K562 (cell line): ENCODE results near the gene RNASEH2A. TPM values are rescaled to one million over a fixed set of nuclear protein-coding genes. Genes with fewer than 3 reads are reported as not detected.

Source experiments
- FOXM1 ChIP-seq, 2 experiments: fragments of 450-650 bp in 1 of 2; sonication (generic) in 1 of 2; formaldehyde crosslinking in 1 of 2; IDR thresholded peaks; 2 replicates each; pipeline versions ENCODE4 v1.6.1 to v1.9.0; 2017 to 2022; ENCODE audit warnings: low read depth in 2 of 2, mild to moderate bottlenecking in 2 of 2, missing genetic modification reagents in 1 of 2, moderate library complexity in 1 of 2
- NR2C2 ChIP-seq, 2 experiments: fragments of 200-800 bp in 1 of 2; sonication (Bioruptor generic) in 1 of 2; sonication (generic) in 1 of 2; formaldehyde crosslinking in 1 of 2; IDR thresholded peaks; 2 replicates each; pipeline versions ENCODE4 v1.6.1 to v1.8.0; 2016 to 2022; ENCODE audit warnings: mild to moderate bottlenecking in 1 of 2, missing compliant biosample characterization in 1 of 2, missing genetic modification characterization in 1 of 2, missing genetic modification reagents in 1 of 2
- PCBP1 ChIP-seq: fragments of 200-400 bp; formaldehyde crosslinking; IDR thresholded peaks from 2 replicates; pipeline ENCODE4 v1.6.1; 2018; ENCODE audit warnings: mild to moderate bottlenecking, low read depth, low read length; ENCODE audit not compliant: poor library complexity, severe bottlenecking
- RFX5 ChIP-seq: IDR thresholded peaks from 2 replicates; pipeline ENCODE4 v1.6.1; 2011; ENCODE audit warnings: low read depth, mild to moderate bottlenecking, improper control_type of control experiment, low read length
- SAP30 ChIP-seq: fragments of 200-600 bp; sonication (generic); IDR thresholded peaks from 2 replicates; pipeline ENCODE4 v1.6.1; 2012; ENCODE audit warnings: borderline replicate concordance, low read depth, mild to moderate bottlenecking, moderate library complexity, low read length, control low read depth, inconsistent platforms; ENCODE audit not compliant: insufficient read depth, poor library complexity, severe bottlenecking
- SREBF1 ChIP-seq: fragments of 150-350 bp; IDR thresholded peaks from 2 replicates; pipeline ENCODE4 v1.6.1; 2014; ENCODE audit warnings: antibody characterized with exemption, low read depth, low read length, borderline replicate concordance
- ZNF212 ChIP-seq: fragments of 450-650 bp; formaldehyde crosslinking; IDR thresholded peaks from 2 replicates; pipeline ENCODE4 v1.4.0; 2020; ENCODE audit warnings: mild to moderate bottlenecking
- ZNF24 ChIP-seq: fragments of 450-650 bp; IDR thresholded peaks from 2 replicates; pipeline ENCODE4 v1.6.1; 2016
- ZNF707 ChIP-seq: fragments of 250-450 bp; sonication (Bioruptor Pico); conservative IDR thresholded peaks from 2 replicates; pipeline ENCODE4 v1.8.0; 2022; ENCODE audit warnings: inconsistent platforms, mild to moderate bottlenecking, moderate library complexity
- polyA plus RNA-seq, 8 experiments: library from polyadenylated mRNA; depleted of rRNA in 4 of 8; stranded (reverse) in 5 of 8; unstranded in 3 of 8; fragments of >200 nt; fragmentation: Nextera tagmentation in 2 of 8; fragmentation: Illumina TruSeq in 1 of 8; extraction: Ambion mirVana in 2 of 8; extraction: Trizol in 1 of 8; gene quantifications; 2 replicates each; pipeline versions ENCODE4 v1.2.1 to v1.2.3, GENCODE V29; 2011 to 2014; ENCODE audit warnings: inconsistent platforms in 1 of 8, missing spikeins in 1 of 8
- total RNA-seq, 7 experiments: library from RNA; depleted of rRNA in 6 of 7; stranded (reverse); fragments of >200 nt in 6 of 7; fragmentation: Illumina TruSeq in 2 of 7; extraction: Trizol in 2 of 7; gene quantifications; 2 replicates each; pipeline versions ENCODE4 v1.2.1 to v1.2.3, GENCODE V29; 2011 to 2021; ENCODE audit warnings: low replicate concordance in 1 of 7
- TF ChIP-seq, protein P1 (sequence below): sonication (generic); formaldehyde crosslinking; IDR thresholded peaks from 2 replicates; pipeline ENCODE4 v1.8.1; 2022; ENCODE audit warnings: missing genetic modification reagents
- TF ChIP-seq, protein P2 (sequence below): IDR thresholded peaks from 2 replicates; pipeline ENCODE4 v1.6.1; 2011; ENCODE audit warnings: borderline replicate concordance, low read depth, mild to moderate bottlenecking, moderate library complexity, low read length; ENCODE audit not compliant: insufficient read depth, poor library complexity, severe bottlenecking
- TF ChIP-seq, protein P3 (sequence below), 2 experiments: fragments of 450-650 bp; IDR thresholded peaks; 2 replicates each; pipeline ENCODE4 v1.6.1; 2016

The RNASEH2A gene
- total and polyA plus RNA-seq, 9 of the 15 experiments (the other 6 are each of a cell fraction or from before 2014, with no cell fraction given): 22.3 to 78.0 (median 61.7) TPM

DNA sequence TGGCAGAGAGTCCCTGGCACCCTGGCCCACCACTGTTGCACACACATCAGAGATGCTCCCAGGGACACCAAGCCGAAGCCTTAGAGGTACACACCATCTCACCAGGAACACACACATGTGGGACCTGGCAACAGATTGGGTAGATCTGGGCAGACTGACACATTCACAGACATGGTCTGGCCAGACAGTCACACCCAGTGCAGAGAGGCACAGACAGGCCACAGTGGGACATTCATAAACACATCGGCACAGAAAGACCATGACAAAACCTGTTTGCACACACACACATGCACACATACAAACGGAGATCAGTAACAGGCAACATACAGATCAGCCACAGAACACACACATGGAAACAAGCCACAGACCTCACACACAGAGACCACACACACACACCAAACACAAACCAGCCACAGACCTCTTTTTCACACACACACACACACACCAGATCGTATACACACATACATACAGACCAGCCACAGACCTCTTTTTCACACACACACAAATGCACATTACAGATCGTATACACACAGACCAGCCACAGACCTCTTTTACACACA is 21.4 kb upstream of the RNASEH2A start (continued):
- TF ChIP-seq ZNF24: no peak
- TF ChIP-seq, protein P1, sequence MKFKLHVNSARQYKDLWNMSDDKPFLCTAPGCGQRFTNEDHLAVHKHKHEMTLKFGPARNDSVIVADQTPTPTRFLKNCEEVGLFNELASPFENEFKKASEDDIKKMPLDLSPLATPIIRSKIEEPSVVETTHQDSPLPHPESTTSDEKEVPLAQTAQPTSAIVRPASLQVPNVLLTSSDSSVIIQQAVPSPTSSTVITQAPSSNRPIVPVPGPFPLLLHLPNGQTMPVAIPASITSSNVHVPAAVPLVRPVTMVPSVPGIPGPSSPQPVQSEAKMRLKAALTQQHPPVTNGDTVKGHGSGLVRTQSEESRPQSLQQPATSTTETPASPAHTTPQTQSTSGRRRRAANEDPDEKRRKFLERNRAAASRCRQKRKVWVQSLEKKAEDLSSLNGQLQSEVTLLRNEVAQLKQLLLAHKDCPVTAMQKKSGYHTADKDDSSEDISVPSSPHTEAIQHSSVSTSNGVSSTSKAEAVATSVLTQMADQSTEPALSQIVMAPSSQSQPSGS (CRISPR knock-in tag): no peak
- TF ChIP-seq FOXM1 (IDR thresholded peaks at IDR 0.05; ENCODE audit: low read depth): no peak
- TF ChIP-seq FOXM1 (CRISPR knock-in tag; IDR thresholded peaks at IDR 0.05; ENCODE audit: low read depth): no peak
- no peak for TF ChIP-seq ZNF707 (CRISPR knock-in tag)
- TF ChIP-seq, protein P2, sequence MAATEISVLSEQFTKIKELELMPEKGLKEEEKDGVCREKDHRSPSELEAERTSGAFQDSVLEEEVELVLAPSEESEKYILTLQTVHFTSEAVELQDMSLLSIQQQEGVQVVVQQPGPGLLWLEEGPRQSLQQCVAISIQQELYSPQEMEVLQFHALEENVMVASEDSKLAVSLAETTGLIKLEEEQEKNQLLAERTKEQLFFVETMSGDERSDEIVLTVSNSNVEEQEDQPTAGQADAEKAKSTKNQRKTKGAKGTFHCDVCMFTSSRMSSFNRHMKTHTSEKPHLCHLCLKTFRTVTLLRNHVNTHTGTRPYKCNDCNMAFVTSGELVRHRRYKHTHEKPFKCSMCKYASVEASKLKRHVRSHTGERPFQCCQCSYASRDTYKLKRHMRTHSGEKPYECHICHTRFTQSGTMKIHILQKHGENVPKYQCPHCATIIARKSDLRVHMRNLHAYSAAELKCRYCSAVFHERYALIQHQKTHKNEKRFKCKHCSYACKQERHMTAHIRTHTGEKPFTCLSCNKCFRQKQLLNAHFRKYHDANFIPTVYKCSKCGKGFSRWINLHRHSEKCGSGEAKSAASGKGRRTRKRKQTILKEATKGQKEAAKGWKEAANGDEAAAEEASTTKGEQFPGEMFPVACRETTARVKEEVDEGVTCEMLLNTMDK: no peak
- TF ChIP-seq, protein P3, sequence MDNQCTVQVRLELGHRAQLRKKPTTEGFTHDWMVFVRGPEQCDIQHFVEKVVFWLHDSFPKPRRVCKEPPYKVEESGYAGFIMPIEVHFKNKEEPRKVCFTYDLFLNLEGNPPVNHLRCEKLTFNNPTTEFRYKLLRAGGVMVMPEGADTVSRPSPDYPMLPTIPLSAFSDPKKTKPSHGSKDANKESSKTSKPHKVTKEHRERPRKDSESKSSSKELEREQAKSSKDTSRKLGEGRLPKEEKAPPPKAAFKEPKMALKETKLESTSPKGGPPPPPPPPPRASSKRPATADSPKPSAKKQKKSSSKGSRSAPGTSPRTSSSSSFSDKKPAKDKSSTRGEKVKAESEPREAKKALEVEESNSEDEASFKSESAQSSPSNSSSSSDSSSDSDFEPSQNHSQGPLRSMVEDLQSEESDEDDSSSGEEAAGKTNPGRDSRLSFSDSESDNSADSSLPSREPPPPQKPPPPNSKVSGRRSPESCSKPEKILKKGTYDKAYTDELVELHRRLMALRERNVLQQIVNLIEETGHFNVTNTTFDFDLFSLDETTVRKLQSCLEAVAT (IDR thresholded peaks at IDR 0.05): peak; percentile 77 to 82; a peak in 3 of 4 replicates
- no peak for TF ChIP-seq PCBP1
- TF ChIP-seq ZNF212 (CRISPR knock-in tag): no peak
- no peak for TF ChIP-seq SREBF1
- no peak for TF ChIP-seq SAP30
- no peak for TF ChIP-seq NR2C2 (CRISPR knock-in tag; IDR thresholded peaks at IDR 0.05)
- TF ChIP-seq NR2C2 (tag; IDR thresholded peaks at IDR 0.05): peak; percentile 14; the same call in 1 of the 2 replicates
- TF ChIP-seq RFX5: no peak
